HepG2 (cell line): ENCODE measurements around the gene MYO19. TPM values are rescaled to one million over a fixed set of nuclear protein-coding genes. Genes with fewer than 3 reads are reported as not detected.

Experiments
- CBX5 ChIP-seq: sonication (generic); formaldehyde crosslinking; IDR thresholded peaks from 2 replicates; pipeline ENCODE4 v1.4.0; 2020; ENCODE audit warnings: missing genetic modification reagents, borderline replicate concordance
- CHD2 ChIP-seq: IDR thresholded peaks from 2 replicates; pipeline ENCODE4 v1.6.1; 2011; ENCODE audit warnings: low read depth, low read length, improper control_type of control experiment
- HDAC2 ChIP-seq: sonication (generic); formaldehyde crosslinking; IDR thresholded peaks from 2 replicates; pipeline ENCODE4 v1.4.0; 2020; ENCODE audit warnings: missing genetic modification reagents
- KDM6A ChIP-seq: IDR thresholded peaks from 2 replicates; pipeline ENCODE4 v1.6.1; 2016; ENCODE audit warnings: low read depth
- MYC ChIP-seq: sonication (generic); formaldehyde crosslinking; IDR thresholded peaks from 2 replicates; pipeline ENCODE4 v1.9.0; 2021; ENCODE audit warnings: missing genetic modification reagents, borderline replicate concordance
- MZF1 ChIP-seq: sonication (generic); formaldehyde crosslinking; IDR thresholded peaks from 2 replicates; pipeline ENCODE4 v1.8.1; 2023; ENCODE audit warnings: mild to moderate bottlenecking, missing genetic modification reagents, borderline replicate concordance
- NR1H2 ChIP-seq: sonication (generic); formaldehyde crosslinking; IDR thresholded peaks from 2 replicates; pipeline ENCODE4 v1.8.1; 2022; ENCODE audit warnings: low read depth, missing genetic modification reagents, borderline replicate concordance
- SALL1 ChIP-seq: sonication (generic); formaldehyde crosslinking; IDR thresholded peaks from 2 replicates; pipeline ENCODE4 v1.8.0; 2022; ENCODE audit warnings: mild to moderate bottlenecking, missing genetic modification reagents
- ZGPAT ChIP-seq: IDR thresholded peaks from 2 replicates; pipeline ENCODE4 v1.6.1; 2016; ENCODE audit warnings: mild to moderate bottlenecking
- ZNF230 ChIP-seq: sonication (generic); formaldehyde crosslinking; IDR thresholded peaks from 2 replicates; pipeline ENCODE4 v1.4.0; 2020; ENCODE audit warnings: mild to moderate bottlenecking, missing genetic modification reagents
- ZNF235 ChIP-seq: sonication (generic); formaldehyde crosslinking; IDR thresholded peaks from 2 replicates; pipeline ENCODE4 v1.8.1; 2023; ENCODE audit warnings: mild to moderate bottlenecking, missing genetic modification reagents, borderline replicate concordance
- ZNF451 ChIP-seq: sonication (generic); formaldehyde crosslinking; IDR thresholded peaks from 2 replicates; pipeline ENCODE4 v1.5.0; 2020; ENCODE audit warnings: mild to moderate bottlenecking, missing genetic modification reagents
- ZNF589 ChIP-seq: sonication (generic); formaldehyde crosslinking; conservative IDR thresholded peaks from 2 replicates; pipeline ENCODE4 v1.8.0; 2022; ENCODE audit warnings: mild to moderate bottlenecking, moderate library complexity, missing genetic modification reagents
- ZNF841 ChIP-seq: sonication (generic); formaldehyde crosslinking; IDR thresholded peaks from 2 replicates; pipeline ENCODE4 v1.8.1; 2023; ENCODE audit warnings: missing genetic modification reagents, borderline replicate concordance
- polyA plus RNA-seq, 8 experiments: library from polyadenylated mRNA; depleted of rRNA in 3 of 8; stranded (reverse) in 7 of 8; unstranded in 1 of 8; fragments of >200 nt; fragmentation: Illumina TruSeq in 4 of 8; extraction: Trizol in 4 of 8; gene quantifications; 2 replicates each; pipeline versions ENCODE4 v1.2.1 to v1.2.3, GENCODE V29; 2011 to 2016; ENCODE audit warnings: low read depth in 4 of 8, missing spikeins in 1 of 8, mixed read lengths in 1 of 8; ENCODE audit not compliant: insufficient read depth in 1 of 8
- total RNA-seq, 5 experiments: library from RNA; depleted of rRNA; stranded (reverse); fragments of >200 nt; fragmentation: Illumina TruSeq; extraction: Trizol; gene quantifications; 2 replicates each; pipeline ENCODE4 v1.2.3, GENCODE V29; 2016; ENCODE audit warnings: low read depth in 1 of 5
- TF ChIP-seq, protein P1 (sequence below): sonication (generic); formaldehyde crosslinking; IDR thresholded peaks from 2 replicates; pipeline ENCODE4 v1.5.1; 2020; ENCODE audit warnings: missing genetic modification reagents, mild to moderate bottlenecking, borderline replicate concordance
- TF ChIP-seq, protein P2 (sequence below): sonication (generic); formaldehyde crosslinking; IDR thresholded peaks from 2 replicates; pipeline ENCODE4 v1.5.1; 2020; ENCODE audit warnings: missing genetic modification reagents, mild to moderate bottlenecking, borderline replicate concordance
- TF ChIP-seq, protein P3 (sequence below), 2 experiments: sonication (generic) in 1 of 2; formaldehyde crosslinking in 1 of 2; IDR thresholded peaks; 2 replicates each; pipeline versions ENCODE4 v1.5.1 to v1.6.1; 2011 to 2020; ENCODE audit warnings: borderline replicate concordance in 1 of 2, low read depth in 1 of 2, low read length in 1 of 2, mild to moderate bottlenecking in 1 of 2, missing genetic modification reagents in 1 of 2, moderate library complexity in 1 of 2
- TF ChIP-seq, protein P4 (sequence below): sonication (generic); formaldehyde crosslinking; IDR thresholded peaks from 2 replicates; pipeline ENCODE4 v1.8.1; 2022; ENCODE audit warnings: low read depth, mild to moderate bottlenecking, missing genetic modification reagents

Gene MYO19
- total and polyA plus RNA-seq, 2 of the 13 experiments (the other 11 are each of a cell fraction or from before 2014, with no cell fraction given) = 75.7 to 82.3 TPM

DNA sequence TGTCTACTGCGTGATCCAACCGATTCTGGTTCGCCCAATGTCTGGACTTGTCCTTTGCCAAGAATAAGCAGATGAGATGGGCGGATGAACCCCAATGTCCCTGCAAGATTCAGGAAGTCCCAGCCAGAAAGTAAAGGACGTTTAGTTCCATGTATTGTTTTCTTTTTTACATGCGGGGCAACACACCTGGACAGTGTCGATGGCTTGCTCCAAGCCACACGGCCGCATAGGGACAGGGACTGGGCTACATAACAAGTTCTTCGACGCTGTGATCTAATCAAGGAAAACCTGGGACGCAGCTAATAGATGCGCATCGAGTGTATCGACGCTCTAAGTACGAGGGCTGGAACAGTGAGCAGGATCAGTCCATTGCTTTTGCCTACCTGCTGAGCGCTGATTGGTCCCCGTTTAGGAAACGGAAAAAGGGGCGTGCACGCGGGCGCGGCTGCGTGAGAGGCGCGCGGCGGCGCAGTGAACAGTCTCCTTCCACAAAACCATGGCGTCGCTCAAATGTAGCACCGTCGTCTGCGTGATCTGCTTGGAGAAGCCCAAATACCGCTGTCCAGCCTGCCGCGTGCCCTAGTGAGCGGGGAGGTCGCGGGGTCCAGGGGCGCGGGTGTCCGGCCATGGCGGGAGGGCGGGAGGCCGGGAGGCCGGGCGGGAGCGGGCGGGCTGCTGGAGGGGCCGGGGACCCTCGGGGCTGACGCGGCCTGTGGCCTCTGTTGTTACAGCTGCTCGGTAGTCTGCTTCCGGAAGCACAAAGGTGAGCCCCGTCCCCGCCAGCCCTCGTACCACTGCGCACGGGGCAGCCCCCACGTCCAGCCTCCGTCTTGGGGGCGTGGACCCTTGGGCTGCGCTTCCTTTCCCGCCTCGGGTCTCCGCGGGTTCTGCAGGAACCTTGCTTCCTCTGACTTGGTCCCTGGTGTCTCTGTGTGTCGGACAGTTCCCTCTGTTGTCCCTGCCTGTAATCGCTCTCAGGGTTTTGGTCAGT is 48.2 kb downstream of the MYO19 start, which contains the start of gene ZNHIT3 (continued):
- TF ChIP-seq ZGPAT (CRISPR knock-in tag) (peak; percentile 73), HDAC2 (CRISPR knock-in tag) (peak; percentile 62; the same call in 1 of the 2 replicates), ZNF235 (CRISPR knock-in tag) (peak; percentile 25; the same call in 1 of the 2 replicates), ZNF451 (CRISPR knock-in tag) (peak; percentile 58; the same call in 1 of the 2 replicates), NR1H2 (no peak), MYC (CRISPR knock-in tag) (peak; percentile 74), ZNF589 (CRISPR knock-in tag) (0 out of 2 replicates have a peak, but pooled peaks have one; percentile 24), CBX5 (peak; percentile 69; the same call in 1 of the 2 replicates), KDM6A (CRISPR knock-in tag) (no peak), ZNF841 (no peak), SALL1 (peak; percentile 53), MZF1 (CRISPR knock-in tag) (no peak), ZNF230 (CRISPR knock-in tag) (no peak), CHD2 (peak; percentile 20; the same call in 1 of the 2 replicates)
- TF ChIP-seq, protein P1, sequence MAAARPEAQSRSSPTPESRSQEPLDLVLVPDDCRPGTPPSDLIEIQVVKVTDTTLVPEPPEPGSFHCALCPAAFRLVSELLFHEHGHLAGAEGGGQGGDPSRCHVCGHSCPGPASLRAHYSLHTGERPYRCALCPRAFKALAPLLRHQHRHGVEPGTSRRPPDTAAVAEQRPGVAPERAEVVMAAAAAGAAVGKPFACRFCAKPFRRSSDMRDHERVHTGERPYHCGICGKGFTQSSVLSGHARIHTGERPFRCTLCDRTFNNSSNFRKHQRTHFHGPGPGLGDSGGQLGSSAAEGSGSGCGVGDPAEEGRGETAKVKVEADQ (CRISPR knock-in tag) = peak; percentile 91
- TF ChIP-seq, protein P2, sequence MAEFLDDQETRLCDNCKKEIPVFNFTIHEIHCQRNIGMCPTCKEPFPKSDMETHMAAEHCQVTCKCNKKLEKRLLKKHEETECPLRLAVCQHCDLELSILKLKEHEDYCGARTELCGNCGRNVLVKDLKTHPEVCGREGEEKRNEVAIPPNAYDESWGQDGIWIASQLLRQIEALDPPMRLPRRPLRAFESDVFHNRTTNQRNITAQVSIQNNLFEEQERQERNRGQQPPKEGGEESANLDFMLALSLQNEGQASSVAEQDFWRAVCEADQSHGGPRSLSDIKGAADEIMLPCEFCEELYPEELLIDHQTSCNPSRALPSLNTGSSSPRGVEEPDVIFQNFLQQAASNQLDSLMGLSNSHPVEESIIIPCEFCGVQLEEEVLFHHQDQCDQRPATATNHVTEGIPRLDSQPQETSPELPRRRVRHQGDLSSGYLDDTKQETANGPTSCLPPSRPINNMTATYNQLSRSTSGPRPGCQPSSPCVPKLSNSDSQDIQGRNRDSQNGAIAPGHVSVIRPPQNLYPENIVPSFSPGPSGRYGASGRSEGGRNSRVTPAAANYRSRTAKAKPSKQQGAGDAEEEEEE (CRISPR knock-in tag) = no peak
- TF ChIP-seq, protein P3, sequence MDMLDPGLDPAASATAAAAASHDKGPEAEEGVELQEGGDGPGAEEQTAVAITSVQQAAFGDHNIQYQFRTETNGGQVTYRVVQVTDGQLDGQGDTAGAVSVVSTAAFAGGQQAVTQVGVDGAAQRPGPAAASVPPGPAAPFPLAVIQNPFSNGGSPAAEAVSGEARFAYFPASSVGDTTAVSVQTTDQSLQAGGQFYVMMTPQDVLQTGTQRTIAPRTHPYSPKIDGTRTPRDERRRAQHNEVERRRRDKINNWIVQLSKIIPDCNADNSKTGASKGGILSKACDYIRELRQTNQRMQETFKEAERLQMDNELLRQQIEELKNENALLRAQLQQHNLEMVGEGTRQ (IDR thresholded peaks at IDR 0.05; ENCODE audit: low read depth, low read length) = no peak
- TF ChIP-seq, protein P3 (CRISPR knock-in tag; IDR thresholded peaks at IDR 0.05; ENCODE audit: borderline replicate concordance) = no peak
- TF ChIP-seq, protein P4, sequence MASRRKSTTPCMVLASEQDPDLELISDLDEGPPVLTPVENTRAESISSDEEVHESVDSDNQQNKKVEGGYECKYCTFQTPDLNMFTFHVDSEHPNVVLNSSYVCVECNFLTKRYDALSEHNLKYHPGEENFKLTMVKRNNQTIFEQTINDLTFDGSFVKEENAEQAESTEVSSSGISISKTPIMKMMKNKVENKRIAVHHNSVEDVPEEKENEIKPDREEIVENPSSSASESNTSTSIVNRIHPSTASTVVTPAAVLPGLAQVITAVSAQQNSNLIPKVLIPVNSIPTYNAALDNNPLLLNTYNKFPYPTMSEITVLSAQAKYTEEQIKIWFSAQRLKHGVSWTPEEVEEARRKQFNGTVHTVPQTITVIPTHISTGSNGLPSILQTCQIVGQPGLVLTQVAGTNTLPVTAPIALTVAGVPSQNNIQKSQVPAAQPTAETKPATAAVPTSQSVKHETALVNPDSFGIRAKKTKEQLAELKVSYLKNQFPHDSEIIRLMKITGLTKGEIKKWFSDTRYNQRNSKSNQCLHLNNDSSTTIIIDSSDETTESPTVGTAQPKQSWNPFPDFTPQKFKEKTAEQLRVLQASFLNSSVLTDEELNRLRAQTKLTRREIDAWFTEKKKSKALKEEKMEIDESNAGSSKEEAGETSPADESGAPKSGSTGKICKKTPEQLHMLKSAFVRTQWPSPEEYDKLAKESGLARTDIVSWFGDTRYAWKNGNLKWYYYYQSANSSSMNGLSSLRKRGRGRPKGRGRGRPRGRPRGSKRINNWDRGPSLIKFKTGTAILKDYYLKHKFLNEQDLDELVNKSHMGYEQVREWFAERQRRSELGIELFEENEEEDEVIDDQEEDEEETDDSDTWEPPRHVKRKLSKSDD (CRISPR knock-in tag) = 0 out of 2 replicates have a peak, but pooled peaks have one; percentile 40
